DND-41 (cell line): Measurements from ENCODE around the gene LSP1.

Experiments used
- ATAC-seq: fragments of 200-7000 bp; cut with Tn5 transposase; 3 replicates; pipeline ENCODE4 v1.9.1; 2021; ENCODE audit warnings: low read depth; ENCODE audit not compliant: insufficient read depth
- DNase-seq: peaks from one replicate; pipeline ENCODE4 v3.0.0-alpha.2; 2020
- H2AFZ ChIP-seq: 2 replicates; pipeline ENCODE4 v1.6.0; 2012; ENCODE audit warnings: low read depth, low read length
- H3K27ac ChIP-seq: 2 replicates; pipeline ENCODE4 v1.5.1; 2012; ENCODE audit warnings: low read length, inconsistent platforms
- H3K27me3 ChIP-seq: fragments of 200-600 bp; sonication (generic); 2 replicates; pipeline ENCODE4 v1.6.0; 2012; ENCODE audit warnings: low read length, mild to moderate bottlenecking, inconsistent platforms; ENCODE audit not compliant: insufficient read depth, poor library complexity
- H3K36me3 ChIP-seq: 2 replicates; pipeline ENCODE4 v1.5.1; 2012; ENCODE audit warnings: low read length, inconsistent platforms; ENCODE audit not compliant: insufficient read depth
- H3K4me1 ChIP-seq: 2 replicates; pipeline ENCODE4 v1.5.1; 2012; ENCODE audit warnings: mild to moderate bottlenecking, low read length; ENCODE audit not compliant: insufficient read depth
- H3K4me2 ChIP-seq: 2 replicates; pipeline ENCODE4 v1.6.0; 2012; ENCODE audit warnings: mild to moderate bottlenecking, moderate library complexity, low read length, inconsistent platforms; ENCODE audit not compliant: insufficient read depth
- H3K4me3 ChIP-seq, 2 experiments: fragments of 200-600 bp in 1 of 2; shearing (Covaris generic) in 1 of 2; 2 replicates each; pipeline ENCODE4 v1.5.1; 2012 to 2016; ENCODE audit warnings: inconsistent platforms in 2 of 2, low read length in 2 of 2, mild to moderate bottlenecking in 2 of 2, low read depth in 1 of 2, moderate library complexity in 1 of 2
- H3K79me2 ChIP-seq: 2 replicates; pipeline ENCODE4 v1.6.0; 2012; ENCODE audit warnings: low read length, inconsistent platforms; ENCODE audit not compliant: insufficient read depth
- H3K9ac ChIP-seq: 2 replicates; pipeline ENCODE4 v1.6.0; 2012; ENCODE audit warnings: low read depth, mild to moderate bottlenecking, inconsistent platforms, low read length, moderate library complexity
- H3K9me3 ChIP-seq: 2 replicates; pipeline ENCODE4 v1.5.1; 2012; ENCODE audit warnings: low read length, moderate library complexity, mild to moderate bottlenecking, inconsistent platforms; ENCODE audit not compliant: insufficient read depth, severe bottlenecking
- H4K20me1 ChIP-seq: 2 replicates; pipeline ENCODE4 v1.6.0; 2012; ENCODE audit warnings: low read length; ENCODE audit not compliant: insufficient read depth
- EZH2 ChIP-seq: IDR thresholded peaks from 3 replicates; pipeline ENCODE4 v1.6.1; 2012; ENCODE audit warnings: borderline replicate concordance, low read depth, mild to moderate bottlenecking, moderate library complexity, low read length, inconsistent platforms; ENCODE audit not compliant: severe bottlenecking
- TF ChIP-seq, protein P1 (sequence below): IDR thresholded peaks from 2 replicates; pipeline ENCODE4 v1.5.1; 2012; ENCODE audit warnings: borderline replicate concordance, low read length, moderate library complexity, mild to moderate bottlenecking; ENCODE audit not compliant: poor library complexity, severe bottlenecking; ENCODE audit errors: extremely low read depth

Gene LSP1

DNA sequence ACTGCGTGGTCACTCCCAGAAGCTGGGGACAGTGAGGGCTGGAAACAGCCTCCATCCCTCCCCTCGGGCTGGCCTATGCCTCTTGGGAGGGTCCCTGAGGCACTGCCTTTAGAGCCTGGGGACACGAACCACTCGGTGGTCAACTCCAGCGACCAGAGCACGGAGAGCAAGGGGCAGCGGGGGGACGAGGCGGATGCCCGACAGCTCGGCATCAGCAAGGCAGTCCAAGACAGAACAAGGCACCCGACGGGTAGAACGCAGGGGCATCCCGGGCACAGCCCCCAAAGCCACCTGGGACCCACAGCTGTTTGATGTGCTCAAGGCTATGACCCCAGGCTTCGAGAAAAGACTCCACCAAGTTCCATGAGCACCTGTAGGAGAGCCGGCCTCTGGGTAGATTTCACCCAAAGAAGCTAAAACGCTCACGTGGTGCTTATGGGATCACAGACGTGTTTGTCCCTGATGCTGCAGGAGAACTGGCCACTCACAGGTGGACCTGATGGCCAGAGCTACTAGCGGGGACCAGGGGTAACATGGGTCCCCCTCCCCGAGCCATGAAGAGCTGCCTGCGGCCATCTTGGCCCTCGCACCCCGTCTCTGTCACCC lies 510 bp upstream of the LSP1 start:
- peaks cover 4% of the 10 kb centered on the region; the same call in 1 of the 2 replicates for H3K79me2 ChIP-seq
- no peaks in the 10 kb centered on the region for H3K9me3 ChIP-seq
- peaks cover 3% of the 10 kb centered on the region; the same call in 1 of the 2 replicates for H4K20me1 ChIP-seq
- no peaks in the 10 kb centered on the region for H3K27me3 ChIP-seq
- H3K4me1 ChIP-seq = peaks cover 24% of the 10 kb centered on the region
- peak overlapping the region; percentile 55 for H2AFZ ChIP-seq
- H3K9ac ChIP-seq = peak overlapping the region; percentile 62; the same call in 1 of the 2 replicates
- peak; percentile 22 for ATAC-seq
- H3K4me2 ChIP-seq = peak overlapping the region; percentile 61
- H3K27ac ChIP-seq = peak overlapping the region; percentile 70
- DNase-seq = peak; percentile 19
- H3K36me3 ChIP-seq = no peaks in the 10 kb centered on the region; the same call in 1 of the 2 replicates
- H3K4me3 ChIP-seq = peak overlapping the region in 1 of 2 experiments; percentile 56; a peak in 1 of 4 replicates
- TF ChIP-seq EZH2 = no peak
- TF ChIP-seq, protein P1, sequence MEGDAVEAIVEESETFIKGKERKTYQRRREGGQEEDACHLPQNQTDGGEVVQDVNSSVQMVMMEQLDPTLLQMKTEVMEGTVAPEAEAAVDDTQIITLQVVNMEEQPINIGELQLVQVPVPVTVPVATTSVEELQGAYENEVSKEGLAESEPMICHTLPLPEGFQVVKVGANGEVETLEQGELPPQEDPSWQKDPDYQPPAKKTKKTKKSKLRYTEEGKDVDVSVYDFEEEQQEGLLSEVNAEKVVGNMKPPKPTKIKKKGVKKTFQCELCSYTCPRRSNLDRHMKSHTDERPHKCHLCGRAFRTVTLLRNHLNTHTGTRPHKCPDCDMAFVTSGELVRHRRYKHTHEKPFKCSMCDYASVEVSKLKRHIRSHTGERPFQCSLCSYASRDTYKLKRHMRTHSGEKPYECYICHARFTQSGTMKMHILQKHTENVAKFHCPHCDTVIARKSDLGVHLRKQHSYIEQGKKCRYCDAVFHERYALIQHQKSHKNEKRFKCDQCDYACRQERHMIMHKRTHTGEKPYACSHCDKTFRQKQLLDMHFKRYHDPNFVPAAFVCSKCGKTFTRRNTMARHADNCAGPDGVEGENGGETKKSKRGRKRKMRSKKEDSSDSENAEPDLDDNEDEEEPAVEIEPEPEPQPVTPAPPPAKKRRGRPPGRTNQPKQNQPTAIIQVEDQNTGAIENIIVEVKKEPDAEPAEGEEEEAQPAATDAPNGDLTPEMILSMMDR = no peak

DNA sequence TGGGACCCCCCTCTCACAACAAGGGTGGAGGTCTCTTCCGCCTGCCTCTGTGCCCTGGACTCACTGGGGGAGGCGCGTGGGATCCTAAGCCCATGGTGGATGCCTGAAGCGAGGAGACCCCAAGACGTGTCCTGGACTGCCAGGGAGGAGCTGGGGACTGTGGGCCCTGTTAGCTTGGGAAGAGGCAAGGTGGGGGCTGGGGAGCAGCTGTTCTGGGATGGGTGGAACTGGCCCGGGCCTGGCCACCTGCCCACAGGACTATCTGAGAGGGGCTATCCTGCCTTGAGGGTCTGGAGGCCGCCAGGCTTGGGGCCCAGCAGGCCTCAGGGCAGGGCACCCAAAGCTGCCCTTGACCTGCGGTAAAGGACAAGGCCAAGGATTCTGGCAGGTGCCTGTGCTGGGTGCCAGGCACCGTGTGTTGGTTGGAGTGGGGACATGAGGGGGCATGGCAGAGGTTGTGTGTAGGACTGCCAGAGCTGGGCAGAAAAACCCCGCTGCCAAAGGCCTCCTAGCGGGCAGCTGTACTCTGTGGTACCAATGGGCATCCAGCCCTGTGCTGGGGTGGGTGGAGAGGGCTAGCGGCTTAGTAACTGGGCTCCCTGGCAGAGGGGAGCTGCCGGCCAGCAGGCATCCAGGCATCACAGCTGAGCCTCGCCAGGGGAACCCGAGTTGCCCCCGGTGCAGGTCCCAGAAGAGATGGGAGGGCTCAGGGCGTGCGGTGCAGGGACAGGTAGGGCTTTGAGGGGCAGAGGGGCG lies 670 bp downstream of the LSP1 start:
- TF ChIP-seq EZH2 = no peak
- TF ChIP-seq, protein P1 = no peak
- Histone ChIP-seq H3K27me3 (no peaks in the 10 kb centered on the region), H3K4me1 (peaks cover 24% of the 10 kb centered on the region), H3K9me3 (no peaks in the 10 kb centered on the region), H3K36me3 (no peaks in the 10 kb centered on the region; the same call in 1 of the 2 replicates), H3K4me3 (peak overlapping the region in 1 of 2 experiments; percentile 56; a peak in 2 of 4 replicates), H3K27ac (peak overlapping the region; percentile 71), H3K9ac (peak overlapping the region; percentile 62), H4K20me1 (peaks cover 3% of the 10 kb centered on the region; the same call in 1 of the 2 replicates), H2AFZ (0 out of 2 replicates have a peak overlapping the region, but pooled peaks have one; percentile 56), H3K79me2 (peaks cover 4% of the 10 kb centered on the region; the same call in 1 of the 2 replicates), H3K4me2 (peak overlapping the region; percentile 61)
- peak; percentile 33 for ATAC-seq
- peak; percentile 19 for DNase-seq

DNA sequence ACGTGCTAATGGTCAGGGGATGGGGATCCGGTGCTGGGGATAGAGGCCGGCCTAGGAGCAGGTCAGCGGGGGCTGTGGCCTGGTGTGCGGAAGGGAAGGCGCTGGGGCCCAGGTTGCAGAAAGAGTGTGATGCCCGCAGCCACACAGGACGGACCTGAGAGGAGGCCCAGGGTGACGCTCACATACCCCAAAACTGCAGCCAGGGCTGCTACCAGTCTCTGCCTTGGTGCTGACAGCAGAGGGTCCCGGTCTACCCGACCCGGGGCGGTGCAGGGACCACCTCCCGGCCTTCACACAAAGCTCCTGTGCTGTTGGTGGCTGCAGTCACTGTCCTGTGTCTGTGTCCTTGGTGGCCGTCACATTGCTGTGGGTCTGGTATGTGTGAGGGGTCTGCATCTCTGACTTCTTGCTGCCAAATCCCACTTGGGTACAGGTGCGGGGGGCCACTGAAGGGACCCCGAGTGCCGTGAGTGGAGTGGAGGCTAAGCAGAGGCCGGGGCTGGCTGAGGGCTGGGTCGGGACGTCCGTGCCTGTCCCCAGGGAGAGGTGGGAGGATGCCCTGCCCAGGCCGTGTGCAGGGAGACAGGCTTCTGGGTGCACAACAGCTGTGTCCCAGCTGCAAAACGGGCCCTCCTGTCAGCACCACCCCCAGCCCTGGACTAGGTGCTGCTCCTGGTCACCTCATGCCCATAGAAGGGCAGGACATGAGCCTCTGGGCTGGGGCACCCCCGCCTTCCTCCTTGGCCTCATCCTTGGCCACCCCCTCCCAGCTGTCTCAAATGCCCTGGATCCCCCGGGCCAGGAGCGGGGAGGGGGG lies 1.5 kb downstream of the LSP1 start:
- TF ChIP-seq, protein P1 = no peak
- TF ChIP-seq EZH2 = no peak
- Histone ChIP-seq H3K27ac (no peak overlapping the region), H3K79me2 (peaks cover 4% of the 10 kb centered on the region; the same call in 1 of the 2 replicates), H2AFZ (no peak overlapping the region), H3K9ac (peak overlapping the region; percentile 62; the same call in 1 of the 2 replicates), H3K4me2 (peak overlapping the region; percentile 61), H3K4me1 (peaks cover 24% of the 10 kb centered on the region), H3K36me3 (no peaks in the 10 kb centered on the region; the same call in 1 of the 2 replicates), H4K20me1 (peaks cover 3% of the 10 kb centered on the region), H3K27me3 (no peaks in the 10 kb centered on the region), H3K4me3 (peak overlapping the region in 1 of 2 experiments; percentile 56; a peak in 1 of 4 replicates), H3K9me3 (no peaks in the 10 kb centered on the region)
- ATAC-seq (no peak), DNase-seq (no peak)
